ENCODE measurements around the gene BGLAP. TPM values are rescaled to one million over a fixed set of nuclear protein-coding genes. Genes with fewer than 3 reads are reported as not detected.

Gene BGLAP
- total and polyA plus RNA-seq, 2 donors (not counting 1 experiment from before 2014, with no cell fraction given) = 3.1 to 7.4 TPM

- peaks cover 0 to 5% of the 10 kb centered on the region in 2 donors for H3K4me1 ChIP-seq (ENCODE audit: control insufficient read depth in 2 of 2, insufficient read depth in 2 of 2, low read length in 2 of 2)
- H3K27me3 ChIP-seq (replicated peaks in 1 of 4; ENCODE audit: control extremely low read depth in 1 of 4, control insufficient read depth in 3 of 4, insufficient read depth in 4 of 4, low read length in 3 of 4) = no peaks in the 10 kb centered on the region
- H3K4me3 ChIP-seq (ENCODE audit: control extremely low read depth in 1 of 5, extremely low read depth in 1 of 5, insufficient read depth in 1 of 5, low read depth in 2 of 5, low read length in 4 of 5) = no peak overlapping the region
- peaks cover 35% of the 10 kb centered on the region for H4K20me1 ChIP-seq (ENCODE audit: control insufficient read depth, insufficient read depth, low read length, poor library complexity, severe bottlenecking)
- H3K4me2 ChIP-seq (replicated peaks; ENCODE audit: low read depth, low read length, poor library complexity, severe bottlenecking) = no peak overlapping the region
- H3K9ac ChIP-seq (ENCODE audit: low read length) = no peak overlapping the region
- no peak for TF ChIP-seq CTCF (IDR thresholded peaks at IDR 0.05)
- no peak for TF ChIP-seq EZH2 (IDR thresholded peaks at IDR 0.05; ENCODE audit: borderline replicate concordance, insufficient read depth, low read depth, low read length, poor library complexity, severe bottlenecking)
- no peaks in the 10 kb centered on the region for H3K9me3 ChIP-seq (ENCODE audit: control extremely low read depth in 1 of 3, control insufficient read depth in 2 of 3, insufficient read depth in 1 of 3, low read length in 2 of 3)
- POLR2A ChIA-PET = interaction anchor here (0.6 kb wide), 2 partner anchors 11 to 36 kb away, joined by 4 to 6 read pairs; no protein-coding TSS in a partner anchor
- CTCF ChIA-PET = interaction anchor here (0.7 to 5.7 kb wide), 5 partner anchors 25 to 103 kb away, joined by 3 to 27 read pairs (median 4); no protein-coding TSS in a partner anchor
- intact Hi-C loops (cut with micrococcal nuclease) = no loop called here
- Mint-ChIP-seq H3K4me1 (peaks cover 32% of the 10 kb centered on the region), H3K27ac (no peak overlapping the region), H3K27me3 (no peaks in the 10 kb centered on the region), H3K4me3 (no peak overlapping the region), H3K9me3 (ENCODE audit: insufficient read depth) (no peaks in the 10 kb centered on the region)
- WGBS (ENCODE audit: insufficient coverage) = 96% methylated on average over 5 of the region's 8 CpGs
- peaks cover 78% of the 10 kb centered on the region for H3K79me2 ChIP-seq (ENCODE audit: control insufficient read depth, insufficient read depth, low read length)
- no peak for DNase-seq
- no peak overlapping the region for H2AFZ ChIP-seq (ENCODE audit: insufficient read depth, low read depth, low read length, poor library complexity, severe bottlenecking)
- no peak for ATAC-seq (ENCODE audit: low read depth)
- no peak overlapping the region for H3K27ac ChIP-seq (ENCODE audit: low read length in 2 of 2)
- peaks cover 0 to 52% of the 10 kb centered on the region in 2 experiments for H3K36me3 ChIP-seq (replicated peaks in 1 of 2; ENCODE audit: control extremely low read depth in 1 of 2, control insufficient read depth in 1 of 2, extremely low read depth in 1 of 2, insufficient read depth in 2 of 2, low read length in 1 of 2)
Observed at GRCh38 chr1:156200044-156200443, 41.9 kb upstream of the BGLAP start.

- Histone ChIP-seq H3K4me3 (ENCODE audit: control extremely low read depth in 1 of 5, extremely low read depth in 1 of 5, insufficient read depth in 1 of 5, low read depth in 2 of 5, low read length in 4 of 5) (no peak overlapping the region), H3K9ac (ENCODE audit: low read length) (no peak overlapping the region), H3K27me3 (replicated peaks in 1 of 4; ENCODE audit: control extremely low read depth in 1 of 4, control insufficient read depth in 3 of 4, insufficient read depth in 4 of 4, low read length in 3 of 4) (no peaks in the 10 kb centered on the region), H3K36me3 (replicated peaks in 1 of 2; ENCODE audit: control extremely low read depth in 1 of 2, control insufficient read depth in 1 of 2, extremely low read depth in 1 of 2, insufficient read depth in 2 of 2, low read length in 1 of 2) (peaks cover 0 to 42% of the 10 kb centered on the region in 2 experiments), H3K27ac (ENCODE audit: low read length in 2 of 2) (no peak overlapping the region), H4K20me1 (ENCODE audit: control insufficient read depth, insufficient read depth, low read length, poor library complexity, severe bottlenecking) (peaks cover 21% of the 10 kb centered on the region), H2AFZ (ENCODE audit: insufficient read depth, low read depth, low read length, poor library complexity, severe bottlenecking) (no peak overlapping the region), H3K79me2 (ENCODE audit: control insufficient read depth, insufficient read depth, low read length) (peaks cover 71% of the 10 kb centered on the region), H3K4me2 (replicated peaks; ENCODE audit: low read depth, low read length, poor library complexity, severe bottlenecking) (no peak overlapping the region), H3K9me3 (ENCODE audit: control extremely low read depth in 1 of 3, control insufficient read depth in 2 of 3, insufficient read depth in 1 of 3, low read length in 2 of 3) (no peaks in the 10 kb centered on the region), H3K4me1 (ENCODE audit: control insufficient read depth in 2 of 2, insufficient read depth in 2 of 2, low read length in 2 of 2) (peaks cover 0 to 5% of the 10 kb centered on the region in 2 donors)
- CTCF ChIA-PET = no interaction called here
- Mint-ChIP-seq H3K9me3 (ENCODE audit: insufficient read depth) (no peaks in the 10 kb centered on the region), H3K27me3 (no peaks in the 10 kb centered on the region), H3K4me1 (peaks cover 13% of the 10 kb centered on the region), H3K4me3 (no peak overlapping the region), H3K27ac (no peak overlapping the region)
- DNase-seq (no peak), ATAC-seq (ENCODE audit: low read depth) (no peak)
- POLR2A ChIA-PET = no interaction called here
- TF ChIP-seq EZH2 (IDR thresholded peaks at IDR 0.05; ENCODE audit: borderline replicate concordance, insufficient read depth, low read depth, low read length, poor library complexity, severe bottlenecking) (no peak), CTCF (IDR thresholded peaks at IDR 0.05) (no peak)
- intact Hi-C loops (cut with micrococcal nuclease) = no loop called here
Observed at GRCh38 chr1:156203331-156203730, 38.7 kb upstream of the BGLAP start.

All from B cell (primary cell).